GM13976 (cell line): Measurements from ENCODE around the gene SLC13A1.

Experiments used
- DNase-seq: peaks from one replicate; pipeline ENCODE4 v3.0.0; 2012; ENCODE audit warnings: low spot score
- CTCF ChIP-seq: IDR thresholded peaks from 2 replicates; pipeline ENCODE4 v1.5.1; 2012; ENCODE audit warnings: borderline replicate concordance, mild to moderate bottlenecking; ENCODE audit not compliant: insufficient read depth; ENCODE audit errors: extremely low read depth, missing control alignments, control extremely low read depth
- in situ Hi-C: fragments of 300-500 bp; cut with MboI; formaldehyde crosslinking; loops from one replicate; pipeline ENCODE4 v1.12.0; 2022; ENCODE audit warnings: low sequenced_read_pairs, mixed read lengths, inconsistent platforms; ENCODE audit not compliant: unreplicated experiment

The SLC13A1 gene

DNA sequence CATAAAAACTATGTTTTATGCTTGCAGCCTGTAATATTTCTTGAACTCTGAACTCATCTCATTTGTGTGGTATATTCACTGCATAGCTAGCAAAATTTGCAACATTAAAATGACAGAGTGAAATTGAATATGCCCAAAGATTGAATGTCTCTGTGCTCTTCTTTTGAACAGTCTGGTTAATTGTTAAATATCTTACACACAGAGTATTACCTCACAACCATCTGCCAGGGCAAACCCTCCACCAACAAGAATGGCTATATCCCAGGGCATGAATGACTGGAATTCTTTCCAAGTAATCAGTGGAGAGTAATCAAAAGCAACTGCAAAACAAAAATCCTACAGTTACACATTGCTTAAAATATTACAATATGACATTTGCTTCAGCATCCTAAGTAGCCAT lies 76.9 kb downstream of the SLC13A1 start:
- in situ Hi-C loops, result no loop called here
- no peak for DNase-seq
- no peak for TF ChIP-seq CTCF

GRCh38 chr7:123120286-123120685 lies 79.5 kb downstream of the SLC13A1 start:
- TF ChIP-seq CTCF, result no peak
- DNase-seq, result no peak
- in situ Hi-C loops, result no loop called here

GRCh38 chr7:123115331-123115730 lies 84.4 kb downstream of the SLC13A1 start:
- no peak for TF ChIP-seq CTCF
- DNase-seq, result no peak
- in situ Hi-C loops, result no loop called here

- in situ Hi-C loops, result no loop called here
- no peak for DNase-seq
- TF ChIP-seq CTCF, result no peak
These were observed 85.5 kb downstream of the SLC13A1 start for GRCh38 chr7:123114288-123114687.

DNA sequence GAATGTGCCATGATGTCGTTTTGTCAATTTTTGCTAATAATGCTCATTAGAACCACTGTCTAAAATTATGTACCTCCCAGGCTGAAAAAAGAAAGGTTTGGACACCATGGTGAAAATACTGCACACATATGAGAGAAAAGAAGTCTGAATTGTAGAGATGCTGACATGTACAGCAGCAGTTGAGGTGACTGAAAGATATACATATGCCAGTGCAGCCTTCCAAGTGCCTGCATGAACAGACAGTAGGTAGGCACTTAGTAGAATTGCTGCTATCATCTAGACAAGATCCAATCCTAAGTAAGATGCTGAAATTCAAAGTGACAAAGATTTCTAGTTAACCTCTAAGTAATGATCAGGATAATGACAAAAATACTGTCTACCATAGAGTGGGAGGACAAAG lies 86.9 kb downstream of the SLC13A1 start:
- TF ChIP-seq CTCF, result no peak
- in situ Hi-C loops, result no loop called here

GRCh38 chr7:123099712-123100111 lies 100.1 kb downstream of the SLC13A1 start:
- no peak for DNase-seq
- in situ Hi-C loops, result no loop called here
- no peak for TF ChIP-seq CTCF

More for the DNA sequence above, 86.9 kb downstream of the SLC13A1 start:
- no peak for DNase-seq

- in situ Hi-C loops, result no loop called here
- DNase-seq, result no peak
- no peak for TF ChIP-seq CTCF
These were observed 102.8 kb downstream of the SLC13A1 start for GRCh38 chr7:123096976-123097375.
